Aorta (tissue), 5 donors: ENCODE data around the gene TNRC18. TPM values are rescaled to one million over a fixed set of nuclear protein-coding genes. Genes with fewer than 3 reads are reported as not detected.
"Not testable (repeated sequence)": the region's sequence is repeated elsewhere in the genome, so short reads cannot be mapped to it uniquely, and the experiment has no call there.

ENCODE experiments used
- ATAC-seq: fragments of 200-7000 bp; cut with Tn5 transposase; one replicate; pipeline ENCODE4 v1.9.1; 2022; ENCODE audit warnings: moderate library complexity; ENCODE audit not compliant: low FRiP score
- DNase-seq, 2 donors: peaks; one replicate each; pipeline ENCODE4 v3.0.0-alpha.2; 2020
- H3K27ac ChIP-seq, 2 donors: one replicate each; pipeline ENCODE4 v1.5.1; 2013; ENCODE audit warnings: low read length in 2 of 2, mild to moderate bottlenecking in 2 of 2, moderate library complexity in 2 of 2, control low read depth in 1 of 2, inconsistent platforms in 1 of 2, low read depth in 1 of 2
- H3K27me3 ChIP-seq, 2 donors: one replicate each; pipeline ENCODE4 v1.6.1; 2013; ENCODE audit warnings: control low read depth in 1 of 2, low read length in 1 of 2, mild to moderate bottlenecking in 1 of 2, moderate library complexity in 1 of 2; ENCODE audit not compliant: insufficient read depth in 2 of 2, control insufficient read depth in 1 of 2
- H3K36me3 ChIP-seq, 2 donors: one replicate each; pipeline ENCODE4 v1.6.1; 2013; ENCODE audit warnings: control low read depth in 1 of 2, low read length in 1 of 2, mild to moderate bottlenecking in 1 of 2; ENCODE audit not compliant: insufficient read depth in 2 of 2, control insufficient read depth in 1 of 2
- H3K4me1 ChIP-seq, 2 donors: one replicate each; pipeline ENCODE4 v1.6.1; 2013; ENCODE audit warnings: low read length in 2 of 2, control low read depth in 1 of 2, mild to moderate bottlenecking in 1 of 2, moderate library complexity in 1 of 2; ENCODE audit not compliant: insufficient read depth in 2 of 2, control insufficient read depth in 1 of 2
- H3K4me3 ChIP-seq, 2 donors: one replicate each; pipeline ENCODE4 v1.5.1; 2013; ENCODE audit warnings: low read length in 2 of 2, control low read depth in 1 of 2, mild to moderate bottlenecking in 1 of 2
- H3K9me3 ChIP-seq: one replicate; pipeline ENCODE4 v1.6.1; 2013; ENCODE audit warnings: mild to moderate bottlenecking, low read length; ENCODE audit not compliant: control insufficient read depth
- WGBS, 2 donors: extraction: QIAGEN DNeasy Blood & Tissue Kit; methylation state at CpG; one replicate each; pipeline ENCODE4 v1.1.7; 2013; 5-methylcytosine and 5-hydroxymethylcytosine counted together
- intact Hi-C, 2 donors: fragments of 100-400 bp; cut with DNase I; formaldehyde crosslinking; loops; one replicate each; pipeline versions ENCODE4 v1.14.2 to v1.15.0; 2022
- polyA plus RNA-seq, 2 donors: library from polyadenylated mRNA; stranded (reverse); fragments of 200-250 nt; gene quantifications; one replicate each; pipeline ENCODE4 v1.2.3, GENCODE V29; 2013
- total RNA-seq, 2 donors: library from RNA; stranded (reverse); fragmentation: NEBNext Ultra II Directional; extraction: Animal tissue kit (Norgen Biotek cat#: 25700); gene quantifications; one replicate each; pipeline ENCODE4 v1.2.1, GENCODE V29; 2021
- donor health status: healthy with polysubstance abuse.
- donor health status: Bipolar disorder and iron deficiency.
- donor health status: DM: no; HTN: no; CAD: no.
- donor health status: DM: no; HTN: no; CAD: no.
- donor health status: DM: yes; HTN: yes; CAD: no.

The TNRC18 gene
- total and polyA plus RNA-seq, 4 donors, result 41.8 to 132 (median 78.2) TPM

- intact Hi-C loops, result no loop called here
- ATAC-seq (peak; percentile 41), DNase-seq (no peak)
- 81 to 82% methylated on average over 28 to 29 of the region's 29 CpGs for WGBS, 2 donors
- peaks cover 5 to 7% of the 10 kb centered on the region in 2 donors for H3K36me3 ChIP-seq
- peaks cover 1% of the 10 kb centered on the region for H3K9me3 ChIP-seq
- H3K27me3 ChIP-seq, result no peaks in the 10 kb centered on the region
- H3K4me3 ChIP-seq, result no peak overlapping the region
- no peaks in the 10 kb centered on the region for H3K4me1 ChIP-seq
- H3K27ac ChIP-seq, result no peak overlapping the region
These were observed 100.8 kb downstream of the TNRC18 start for GRCh38 chr7:5322621-5323410.

DNA sequence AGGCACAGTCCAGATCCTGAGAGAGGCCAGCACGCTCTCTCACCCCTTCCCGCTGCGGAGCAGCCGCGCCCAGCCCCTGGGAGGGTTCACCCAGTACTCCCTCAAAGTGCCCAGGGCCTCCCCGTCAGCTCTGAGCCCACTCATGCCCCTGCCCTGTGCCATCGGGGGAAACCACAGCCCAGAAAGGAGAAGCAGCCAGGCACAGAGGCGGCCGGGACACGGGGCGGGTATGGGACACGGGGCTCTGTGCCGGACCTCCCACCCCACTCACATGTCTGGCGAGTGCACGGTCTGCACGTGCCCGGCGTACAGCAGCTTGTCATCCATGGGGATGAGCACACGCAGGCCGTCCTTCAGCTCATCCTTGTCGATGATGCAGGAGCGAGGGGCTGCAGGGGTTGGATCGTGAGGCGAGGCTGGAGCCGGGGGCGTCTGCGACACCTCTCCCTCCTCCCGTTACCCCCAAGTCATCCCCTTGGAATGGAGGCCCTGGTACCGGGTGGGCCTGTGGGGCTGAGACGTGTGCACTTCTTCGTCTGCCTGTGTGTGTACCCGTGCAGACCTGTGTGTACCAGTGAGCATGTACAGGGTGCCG, 102.7 kb downstream of the TNRC18 start:
- H3K4me1 ChIP-seq, result no peaks in the 10 kb centered on the region
- no peak overlapping the region for H3K4me3 ChIP-seq
- H3K27ac ChIP-seq, result no peak overlapping the region
- intact Hi-C loops, result no loop called here
- peaks cover 1% of the 10 kb centered on the region for H3K9me3 ChIP-seq
- 97% methylated on average over 33 of the region's 33 CpGs for WGBS, 2 donors
- H3K36me3 ChIP-seq, result peaks cover 5 to 7% of the 10 kb centered on the region in 2 donors
- ATAC-seq, result no peak
- H3K27me3 ChIP-seq, result no peaks in the 10 kb centered on the region
- no peak for DNase-seq

DNA sequence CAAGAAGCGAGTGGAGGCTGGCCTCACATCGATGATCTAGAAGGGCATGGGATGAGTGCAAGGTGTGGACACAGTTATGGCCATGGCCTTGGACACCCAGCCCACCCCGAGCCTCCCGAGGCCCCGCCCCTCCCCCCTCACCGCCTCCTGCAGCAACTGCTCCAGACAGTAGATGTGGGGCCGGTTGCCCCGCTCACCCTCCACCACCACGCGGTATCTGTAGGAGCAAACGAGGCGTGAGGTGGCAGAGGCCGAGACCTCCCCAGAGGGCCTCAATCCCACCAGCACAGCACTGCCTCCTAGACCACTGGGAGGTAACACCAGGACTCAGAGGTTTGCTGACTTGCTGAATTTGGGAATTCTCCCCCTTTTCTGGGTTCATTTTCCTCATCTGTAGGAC, 103.2 kb downstream of the TNRC18 start:
- peaks cover 1% of the 10 kb centered on the region for H3K9me3 ChIP-seq
- peaks cover 5 to 8% of the 10 kb centered on the region in 2 donors for H3K36me3 ChIP-seq
- no peaks in the 10 kb centered on the region for H3K27me3 ChIP-seq
- DNase-seq, result no peak
- H3K27ac ChIP-seq, result no peak overlapping the region
- no peaks in the 10 kb centered on the region for H3K4me1 ChIP-seq
- intact Hi-C loops, result no loop called here
- WGBS, 2 donors, result 96 to 97% methylated on average over 13 of the region's 13 CpGs
- no peak overlapping the region for H3K4me3 ChIP-seq
- ATAC-seq, result no peak

- H3K27ac ChIP-seq, DNase-seq, H3K36me3 ChIP-seq, H3K27me3 ChIP-seq, H3K4me3 ChIP-seq, ATAC-seq, H3K9me3 ChIP-seq, H3K4me1 ChIP-seq, intact Hi-C loops: not testable (repeated sequence)
- WGBS, 2 donors, result 93 to 95% methylated on average over 5 of the region's 5 CpGs
These were observed 105.0 kb downstream of the TNRC18 start for GRCh38 chr7:5318613-5319012.

DNA sequence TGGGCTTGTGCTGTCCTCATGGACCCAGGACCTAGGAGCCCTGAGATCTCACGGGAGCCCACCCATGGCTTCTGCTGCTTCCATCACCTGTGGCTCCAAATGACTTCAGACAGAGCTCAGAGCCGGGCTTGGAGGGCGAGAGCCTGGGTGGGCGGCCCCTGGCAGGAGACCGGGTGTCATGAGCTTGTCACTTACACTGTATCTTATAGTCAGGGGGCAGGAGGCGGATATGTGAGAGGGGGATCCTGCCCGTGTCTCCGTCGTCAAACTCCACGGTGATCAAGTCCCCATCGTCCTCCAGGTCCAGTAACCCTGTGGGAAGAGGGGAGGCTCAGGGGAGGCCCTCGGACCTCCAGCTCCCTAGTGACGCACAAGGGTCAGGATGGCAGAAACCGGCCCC, 107.9 kb downstream of the TNRC18 start:
- DNase-seq (no peak), ATAC-seq (no peak)
- H3K27me3 ChIP-seq, result no peaks in the 10 kb centered on the region
- peaks cover 1% of the 10 kb centered on the region for H3K9me3 ChIP-seq
- H3K27ac ChIP-seq, result no peak overlapping the region
- no peak overlapping the region for H3K4me3 ChIP-seq
- H3K4me1 ChIP-seq, result no peaks in the 10 kb centered on the region
- intact Hi-C loops, result no loop called here
- 94 to 95% methylated on average over 14 of the region's 14 CpGs for WGBS, 2 donors
- peaks cover 0 to 8% of the 10 kb centered on the region in 2 donors for H3K36me3 ChIP-seq

- intact Hi-C loops, result no loop called here
- 87% methylated on average over 19 of the region's 19 CpGs for WGBS, 2 donors
- Histone ChIP-seq H3K27me3 (no peaks in the 10 kb centered on the region), H3K36me3 (peaks cover 0 to 7% of the 10 kb centered on the region in 2 donors), H3K4me3 (no peak overlapping the region), H3K27ac (no peak overlapping the region), H3K9me3 (no peaks in the 10 kb centered on the region), H3K4me1 (no peaks in the 10 kb centered on the region)
- no peak for ATAC-seq
- DNase-seq, result no peak
These were observed 108.8 kb downstream of the TNRC18 start for GRCh38 chr7:5314864-5315263.

- H3K9me3 ChIP-seq, H3K4me1 ChIP-seq, DNase-seq, H3K27ac ChIP-seq, ATAC-seq, H3K4me3 ChIP-seq, H3K36me3 ChIP-seq, intact Hi-C loops, H3K27me3 ChIP-seq: not testable (repeated sequence)
- 47 to 52% methylated on average over 39 to 48 of the region's 48 CpGs for WGBS, 2 donors
These were observed 110.4 kb downstream of the TNRC18 start for GRCh38 chr7:5313076-5313885.

GRCh38 chr7:5312276-5313070, 111.2 kb downstream of the TNRC18 start:
- H3K9me3 ChIP-seq, H3K27me3 ChIP-seq, ATAC-seq, intact Hi-C loops, H3K4me3 ChIP-seq, H3K27ac ChIP-seq, DNase-seq, H3K4me1 ChIP-seq: not testable (repeated sequence)
- 92% methylated on average over 33 to 40 of the region's 46 CpGs for WGBS, 2 donors
- H3K36me3 ChIP-seq, result peaks cover 0 to 13% of the 10 kb centered on the region in 2 donors
